AG10803 (cell line): Measurements from ENCODE around the gene LRRC15.

Source experiments
- DNase-seq: peaks from one replicate; pipeline ENCODE4 v3.0.0; 2010; ENCODE audit warnings: low read depth
- H3K4me3 ChIP-seq: 2 replicates; pipeline ENCODE4 v1.5.1; 2011; ENCODE audit warnings: mild to moderate bottlenecking, low read length, control low read depth
- TF ChIP-seq, protein P1 (sequence below): conservative IDR thresholded peaks from 2 replicates; pipeline ENCODE4 v1.5.1; 2011; ENCODE audit warnings: mild to moderate bottlenecking, low read length, control low read depth, inconsistent platforms

LRRC15 gene

DNA sequence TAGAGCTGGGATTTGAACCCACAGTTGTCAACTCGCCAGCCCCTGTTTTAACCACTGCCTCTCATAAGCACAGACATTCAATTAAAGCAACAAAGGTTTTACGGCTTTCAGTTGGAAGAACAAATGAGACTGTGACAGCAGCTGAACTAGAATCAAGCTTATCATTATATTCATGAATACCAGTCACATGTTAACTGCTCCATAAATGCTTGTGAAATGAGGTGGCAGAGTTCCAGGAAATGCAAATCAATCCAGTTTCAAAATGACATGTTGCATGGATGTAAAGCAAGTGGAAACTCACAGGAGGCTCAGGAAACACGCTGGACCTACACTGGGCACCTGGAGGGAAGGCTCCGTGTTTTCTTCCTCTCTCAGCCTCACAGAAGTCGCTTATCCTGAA is 25.7 kb upstream of the LRRC15 start:
- TF ChIP-seq, protein P1, sequence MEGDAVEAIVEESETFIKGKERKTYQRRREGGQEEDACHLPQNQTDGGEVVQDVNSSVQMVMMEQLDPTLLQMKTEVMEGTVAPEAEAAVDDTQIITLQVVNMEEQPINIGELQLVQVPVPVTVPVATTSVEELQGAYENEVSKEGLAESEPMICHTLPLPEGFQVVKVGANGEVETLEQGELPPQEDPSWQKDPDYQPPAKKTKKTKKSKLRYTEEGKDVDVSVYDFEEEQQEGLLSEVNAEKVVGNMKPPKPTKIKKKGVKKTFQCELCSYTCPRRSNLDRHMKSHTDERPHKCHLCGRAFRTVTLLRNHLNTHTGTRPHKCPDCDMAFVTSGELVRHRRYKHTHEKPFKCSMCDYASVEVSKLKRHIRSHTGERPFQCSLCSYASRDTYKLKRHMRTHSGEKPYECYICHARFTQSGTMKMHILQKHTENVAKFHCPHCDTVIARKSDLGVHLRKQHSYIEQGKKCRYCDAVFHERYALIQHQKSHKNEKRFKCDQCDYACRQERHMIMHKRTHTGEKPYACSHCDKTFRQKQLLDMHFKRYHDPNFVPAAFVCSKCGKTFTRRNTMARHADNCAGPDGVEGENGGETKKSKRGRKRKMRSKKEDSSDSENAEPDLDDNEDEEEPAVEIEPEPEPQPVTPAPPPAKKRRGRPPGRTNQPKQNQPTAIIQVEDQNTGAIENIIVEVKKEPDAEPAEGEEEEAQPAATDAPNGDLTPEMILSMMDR, result no peak
- H3K4me3 ChIP-seq, result no peak overlapping the region
- no peak for DNase-seq

DNA sequence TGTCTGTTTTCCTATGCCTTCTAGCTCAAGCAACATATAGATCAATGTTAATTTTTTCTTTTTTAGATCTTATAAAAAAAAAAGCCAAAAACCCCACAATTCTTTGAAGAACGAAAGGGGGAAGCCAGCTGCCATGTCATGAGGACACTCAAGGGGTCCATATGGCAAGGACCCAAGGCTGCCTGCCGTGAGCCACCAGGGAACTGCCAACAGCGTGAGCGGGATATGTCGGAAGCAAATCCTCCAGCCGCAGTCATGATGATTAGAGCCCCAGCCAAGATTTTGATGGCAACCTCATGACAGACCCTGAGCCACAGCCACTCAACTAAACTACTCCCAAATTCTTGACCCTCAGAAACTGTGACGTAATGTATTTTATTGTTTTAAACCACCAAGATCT is 23.0 kb upstream of the LRRC15 start:
- no peak for DNase-seq
- H3K4me3 ChIP-seq, result no peak overlapping the region
- TF ChIP-seq, protein P1, result no peak

DNA sequence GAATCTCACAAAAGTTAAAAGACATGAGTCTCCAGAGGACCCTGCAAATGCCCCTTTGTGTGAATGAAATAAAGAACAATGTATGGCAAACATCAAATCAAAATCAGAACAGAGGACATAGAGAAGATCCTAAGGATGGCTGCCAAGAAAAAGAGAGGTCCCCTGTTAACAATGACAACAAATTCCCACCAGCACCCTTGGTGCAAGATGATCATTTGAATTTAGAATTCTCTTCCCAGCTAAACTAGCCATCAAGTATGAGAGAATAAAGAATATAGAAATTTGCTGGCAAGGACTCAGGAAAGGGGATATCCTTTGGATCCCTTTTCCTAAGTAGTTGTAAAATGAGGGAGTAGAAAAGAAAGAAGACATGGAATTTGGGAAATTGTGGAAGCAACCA is 21.3 kb upstream of the LRRC15 start:
- no peak overlapping the region for H3K4me3 ChIP-seq
- DNase-seq, result no peak
- TF ChIP-seq, protein P1, result no peak

DNA sequence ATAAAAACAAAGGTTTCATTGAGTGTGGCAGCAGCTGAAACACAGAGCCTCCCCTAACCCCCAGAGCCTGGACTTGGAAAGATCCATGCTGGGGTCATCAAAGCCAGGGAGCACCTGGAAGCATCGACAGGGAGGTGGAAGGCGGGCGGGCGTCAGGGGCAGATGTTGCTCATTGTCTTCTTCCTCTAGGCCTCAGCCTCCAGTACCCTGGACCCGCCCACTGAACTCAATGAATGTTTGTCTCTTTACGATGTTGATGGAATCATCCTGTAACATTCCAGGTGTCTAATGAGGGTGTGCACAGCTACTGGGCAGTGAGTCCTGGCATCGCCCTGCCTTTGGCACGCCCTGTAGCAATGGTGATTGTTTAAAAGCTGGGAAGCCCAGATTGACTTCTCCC is 19.7 kb upstream of the LRRC15 start:
- no peak for DNase-seq
- no peak overlapping the region for H3K4me3 ChIP-seq
- TF ChIP-seq, protein P1, result no peak

DNA sequence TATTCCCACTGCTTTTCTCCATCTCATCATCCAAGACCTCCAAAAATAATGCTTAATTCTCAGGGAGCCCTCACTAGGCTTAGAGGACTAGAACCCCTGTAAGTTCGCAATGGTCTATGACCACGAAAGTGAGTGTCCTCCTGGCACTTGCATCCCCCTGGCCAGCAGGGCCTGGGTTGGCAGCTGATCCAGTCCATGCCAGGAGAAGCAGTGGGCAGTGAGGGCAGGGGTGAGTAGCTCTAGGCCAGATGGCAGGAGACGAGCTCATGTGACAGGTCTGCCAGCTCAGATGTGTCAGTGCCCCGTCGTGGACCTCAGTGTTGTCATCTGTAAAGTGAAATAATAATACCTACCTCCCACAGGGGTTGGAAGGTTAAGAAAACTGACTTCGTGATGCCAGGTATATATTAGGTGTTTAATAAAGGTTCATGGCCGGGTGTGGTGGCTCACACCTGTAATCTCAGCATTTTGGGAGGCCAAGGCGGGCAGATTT is 18.4 kb upstream of the LRRC15 start:
- H3K4me3 ChIP-seq, result no peak overlapping the region
- TF ChIP-seq, protein P1, result no peak
- DNase-seq, result no peak

DNA sequence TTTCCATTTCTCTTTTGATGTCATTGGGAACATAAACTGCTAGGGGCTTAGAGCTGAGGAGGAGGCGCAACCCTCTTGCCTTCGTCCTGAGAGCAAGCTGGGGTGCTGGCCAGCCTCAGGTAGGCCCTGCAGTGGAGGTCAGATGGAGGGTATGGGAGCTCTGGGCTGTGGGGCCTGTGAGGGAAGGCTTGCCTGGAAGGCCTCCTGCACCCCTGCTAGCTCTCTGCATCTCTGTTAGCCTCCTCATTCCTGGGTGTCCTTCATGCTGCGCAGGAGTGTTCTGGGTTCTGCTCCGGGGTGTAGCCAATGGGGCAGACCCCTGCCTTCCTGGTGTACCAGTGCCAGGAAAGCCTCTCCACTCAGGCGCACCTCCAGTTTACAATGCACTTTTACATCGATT is 17.7 kb upstream of the LRRC15 start:
- no peak overlapping the region for H3K4me3 ChIP-seq
- no peak for DNase-seq
- TF ChIP-seq, protein P1, result no peak

DNA sequence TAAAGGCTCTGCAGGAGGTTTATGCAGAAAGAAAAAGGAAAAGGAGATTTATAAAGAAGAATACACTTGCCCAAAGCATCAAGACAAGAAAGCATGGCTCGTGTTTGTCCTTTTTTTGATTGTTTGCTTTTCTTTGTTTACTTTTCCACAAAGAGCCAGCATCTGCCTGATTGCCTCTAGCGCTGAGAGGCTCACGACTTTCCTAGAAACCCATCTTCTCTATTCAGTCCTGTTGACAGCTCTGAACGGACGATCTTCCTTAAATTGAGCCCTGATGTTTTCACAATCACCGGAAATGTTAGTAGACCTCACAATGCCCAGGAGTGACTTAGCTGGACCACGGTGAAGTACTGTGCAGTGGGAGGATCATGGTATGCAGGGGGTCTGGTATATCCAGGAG is 17.1 kb upstream of the LRRC15 start:
- TF ChIP-seq, protein P1, result no peak
- H3K4me3 ChIP-seq, result no peak overlapping the region
- DNase-seq, result no peak
